ENCODE data around the gene CARD8. TPM values are rescaled to one million over a fixed set of nuclear protein-coding genes. Genes with fewer than 3 reads are reported as not detected.
"Not testable (repeated sequence)": the region's sequence is repeated elsewhere in the genome, so short reads cannot be mapped to it uniquely, and the experiment has no call there.

CARD8 gene
- total RNA-seq, 1 donor from 2014 or later, result 101 TPM

GRCh38 chr19:48297975-48298374 is 42.3 kb upstream of the CARD8 start:
- Histone ChIP-seq H3K4me1 (no peaks in the 10 kb centered on the region), H3K4me3 (no peak overlapping the region), H3K9me3 (no peaks in the 10 kb centered on the region), H3K27me3 (ENCODE audit: low read depth) (no peaks in the 10 kb centered on the region), H3K36me3 (no peaks in the 10 kb centered on the region), H3K27ac (no peak overlapping the region)
- no peak for TF ChIP-seq CTCF (IDR thresholded peaks at IDR 0.05)
- ATAC-seq (peak in 1 of 2 donors; percentile 14), DNase-seq (no peak)
- intact Hi-C loops (cut with DNase I), result no loop called here

- intact Hi-C loops (cut with DNase I), result no loop called here
- H3K4me3 ChIP-seq, result no peak overlapping the region
- H3K27ac ChIP-seq, result no peak overlapping the region
- no peaks in the 10 kb centered on the region for H3K9me3 ChIP-seq
- TF ChIP-seq CTCF (IDR thresholded peaks at IDR 0.05), result no peak
- no peaks in the 10 kb centered on the region for H3K27me3 ChIP-seq (ENCODE audit: low read depth)
- no peaks in the 10 kb centered on the region for H3K4me1 ChIP-seq
- ATAC-seq (peak in 1 of 2 donors; percentile 25), DNase-seq (no peak)
- H3K36me3 ChIP-seq, result no peaks in the 10 kb centered on the region
These were observed 41.4 kb upstream of the CARD8 start for GRCh38 chr19:48296963-48297734.

- TF ChIP-seq CTCF (IDR thresholded peaks at IDR 0.05), result no peak
- Histone ChIP-seq H3K36me3 (no peaks in the 10 kb centered on the region), H3K4me3 (no peak overlapping the region), H3K4me1 (peaks cover 6% of the 10 kb centered on the region), H3K27ac (no peak overlapping the region), H3K9me3 (no peaks in the 10 kb centered on the region), H3K27me3 (ENCODE audit: low read depth) (no peaks in the 10 kb centered on the region)
- no peak for ATAC-seq
- intact Hi-C loops (cut with DNase I), result no loop called here
- DNase-seq, result no peak
These were observed 39.7 kb upstream of the CARD8 start for GRCh38 chr19:48295458-48295857.

GRCh38 chr19:48292798-48293197 is 37.1 kb upstream of the CARD8 start:
- intact Hi-C loops (cut with DNase I), result no loop called here

GRCh38 chr19:48291489-48291815 is 35.7 kb upstream of the CARD8 start:
- H3K4me1 ChIP-seq; H3K27ac ChIP-seq; intact Hi-C loops (cut with DNase I); DNase-seq; H3K4me3 ChIP-seq; H3K9me3 ChIP-seq; ATAC-seq; H3K27me3 ChIP-seq (ENCODE audit: low read depth); H3K36me3 ChIP-seq: not testable (repeated sequence)

More at GRCh38 chr19:48292798-48293197, 37.1 kb upstream of the CARD8 start:
- DNase-seq, result no peak
- no peak overlapping the region for H3K27ac ChIP-seq
- TF ChIP-seq CTCF (IDR thresholded peaks at IDR 0.05), result no peak
- no peak overlapping the region for H3K4me3 ChIP-seq
- H3K4me1 ChIP-seq, result peaks cover 9% of the 10 kb centered on the region
- H3K9me3 ChIP-seq, result no peaks in the 10 kb centered on the region
- no peaks in the 10 kb centered on the region for H3K27me3 ChIP-seq (ENCODE audit: low read depth)
- no peaks in the 10 kb centered on the region for H3K36me3 ChIP-seq
- ATAC-seq, result no peak

- DNase-seq (peak; percentile 83), ATAC-seq (peak; percentile 87 to 91)
- Histone ChIP-seq H3K27ac (no peak overlapping the region), H3K4me1 (peaks cover 9% of the 10 kb centered on the region), H3K4me3 (peak overlapping the region; percentile 54), H3K36me3 (no peaks in the 10 kb centered on the region), H3K27me3 (ENCODE audit: low read depth) (no peaks in the 10 kb centered on the region), H3K9me3 (peaks cover 11% of the 10 kb centered on the region)
- intact Hi-C loops (cut with DNase I), result no loop called here
- peak; percentile 95 for TF ChIP-seq CTCF (IDR thresholded peaks at IDR 0.05)
These were observed 35.2 kb upstream of the CARD8 start for GRCh38 chr19:48290771-48291488.
